Erythroblast (primary cell): Measurements from ENCODE around the gene SBNO2.

Source experiments
- DNase-seq, 2 experiments: peaks; one replicate each; lab custom pipeline; 2025; lab: John Stamatoyannopoulos, UW
- GATA1 ChIP-seq: IDR thresholded peaks from 2 replicates; pipeline ENCODE4 v1.6.1; 2011; ENCODE audit warnings: low read depth, mild to moderate bottlenecking, control low read depth, low read length, moderate library complexity
- POLR2A ChIP-seq: IDR thresholded peaks from 2 replicates; pipeline ENCODE4 v1.6.1; 2011; ENCODE audit warnings: mild to moderate bottlenecking, low read length

SBNO2 gene

GRCh38 chr19:1084024-1084868, 89.8 kb downstream of the SBNO2 start:
- no peak for DNase-seq
- TF ChIP-seq POLR2A (no peak), GATA1 (no peak)

- no peak for DNase-seq
- TF ChIP-seq POLR2A (no peak), GATA1 (no peak)
These were observed 90.9 kb downstream of the SBNO2 start for GRCh38 chr19:1082928-1083816.

GRCh38 chr19:1082165-1082927, 91.7 kb downstream of the SBNO2 start:
- peak; percentile 67 to 79 for DNase-seq
- no peak for TF ChIP-seq GATA1
- TF ChIP-seq POLR2A, result no peak

GRCh38 chr19:1081301-1082164, 92.5 kb downstream of the SBNO2 start:
- TF ChIP-seq POLR2A, result no peak
- TF ChIP-seq GATA1, result no peak

GRCh38 chr19:1080360-1081161, 93.5 kb downstream of the SBNO2 start:
- DNase-seq, result no peak
- TF ChIP-seq POLR2A, result no peak
- TF ChIP-seq GATA1, result no peak

More at GRCh38 chr19:1081301-1082164, 92.5 kb downstream of the SBNO2 start:
- DNase-seq, result no peak

- DNase-seq, result no peak
- TF ChIP-seq GATA1 (no peak), POLR2A (no peak)
These were observed 94.4 kb downstream of the SBNO2 start for GRCh38 chr19:1079566-1080111.

GRCh38 chr19:1076951-1077350, 97.1 kb downstream of the SBNO2 start:
- TF ChIP-seq GATA1, result no peak
- no peak for TF ChIP-seq POLR2A
- DNase-seq, result no peak

GRCh38 chr19:1076046-1076386, 98.1 kb downstream of the SBNO2 start:
- no peak for TF ChIP-seq GATA1
- no peak for TF ChIP-seq POLR2A
- no peak for DNase-seq

- DNase-seq, result peak in 1 of 2 experiments; percentile 58
- TF ChIP-seq GATA1 (no peak), POLR2A (no peak)
These were observed 99.4 kb downstream of the SBNO2 start for GRCh38 chr19:1074544-1075283.

- no peak for DNase-seq
- TF ChIP-seq GATA1, result no peak
- no peak for TF ChIP-seq POLR2A
These were observed 100.0 kb downstream of the SBNO2 start for GRCh38 chr19:1073956-1074517.
